ENCODE measurements around the gene GTF2IRD1. TPM values are rescaled to one million over a fixed set of nuclear protein-coding genes. Genes with fewer than 3 reads are reported as not detected.

GTF2IRD1 gene, protein sequence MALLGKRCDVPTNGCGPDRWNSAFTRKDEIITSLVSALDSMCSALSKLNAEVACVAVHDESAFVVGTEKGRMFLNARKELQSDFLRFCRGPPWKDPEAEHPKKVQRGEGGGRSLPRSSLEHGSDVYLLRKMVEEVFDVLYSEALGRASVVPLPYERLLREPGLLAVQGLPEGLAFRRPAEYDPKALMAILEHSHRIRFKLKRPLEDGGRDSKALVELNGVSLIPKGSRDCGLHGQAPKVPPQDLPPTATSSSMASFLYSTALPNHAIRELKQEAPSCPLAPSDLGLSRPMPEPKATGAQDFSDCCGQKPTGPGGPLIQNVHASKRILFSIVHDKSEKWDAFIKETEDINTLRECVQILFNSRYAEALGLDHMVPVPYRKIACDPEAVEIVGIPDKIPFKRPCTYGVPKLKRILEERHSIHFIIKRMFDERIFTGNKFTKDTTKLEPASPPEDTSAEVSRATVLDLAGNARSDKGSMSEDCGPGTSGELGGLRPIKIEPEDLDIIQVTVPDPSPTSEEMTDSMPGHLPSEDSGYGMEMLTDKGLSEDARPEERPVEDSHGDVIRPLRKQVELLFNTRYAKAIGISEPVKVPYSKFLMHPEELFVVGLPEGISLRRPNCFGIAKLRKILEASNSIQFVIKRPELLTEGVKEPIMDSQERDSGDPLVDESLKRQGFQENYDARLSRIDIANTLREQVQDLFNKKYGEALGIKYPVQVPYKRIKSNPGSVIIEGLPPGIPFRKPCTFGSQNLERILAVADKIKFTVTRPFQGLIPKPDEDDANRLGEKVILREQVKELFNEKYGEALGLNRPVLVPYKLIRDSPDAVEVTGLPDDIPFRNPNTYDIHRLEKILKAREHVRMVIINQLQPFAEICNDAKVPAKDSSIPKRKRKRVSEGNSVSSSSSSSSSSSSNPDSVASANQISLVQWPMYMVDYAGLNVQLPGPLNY
- total RNA-seq, result 16.6 and 19.0 TPM in 2 replicates

DNA sequence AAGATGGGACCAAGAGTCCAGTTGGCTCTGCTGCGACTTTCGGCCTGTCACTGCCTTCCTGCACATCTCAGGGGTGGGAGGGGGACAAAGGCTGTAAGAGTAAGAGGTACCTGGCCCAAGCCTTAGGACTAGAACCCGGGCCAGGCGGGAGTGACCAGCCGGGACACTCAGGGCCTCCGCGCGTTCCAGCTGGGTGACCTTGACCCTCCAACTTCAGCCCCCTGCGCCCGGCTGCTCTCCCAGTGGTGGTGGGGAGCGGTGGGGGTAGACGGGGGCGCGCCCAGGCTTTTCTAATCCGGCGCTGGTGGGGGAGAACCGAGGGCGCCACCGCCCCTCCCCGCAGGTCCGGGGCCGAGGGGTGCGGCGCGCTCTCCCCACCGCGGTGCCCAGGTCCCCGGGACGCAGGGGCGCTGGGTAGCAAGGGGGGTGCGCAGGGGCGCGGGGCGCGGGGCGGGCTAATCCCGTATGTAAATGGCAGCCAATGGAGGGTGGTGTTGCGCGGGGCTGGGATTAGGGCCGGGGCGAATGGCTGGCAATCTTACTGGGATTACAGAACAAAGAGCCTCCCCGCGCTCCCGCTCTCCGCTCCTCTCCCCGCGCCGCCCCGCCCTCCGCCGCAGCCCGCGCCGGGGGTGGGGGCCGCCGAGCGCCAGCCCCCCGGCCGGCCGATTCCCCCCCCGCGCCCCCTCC is at the start of gene GTF2IRD1:
Gene GTF2IRD1 (plus strand): TSS at position 585 of the 690 bp plus-strand sequence. CDS start 54,175 bp downstream, outside the sequence.

Other genes starting within 250 kb of the GTF2IRD1 start
- gene LAT2, start 243.9 kb upstream of the GTF2IRD1 start, total RNA-seq, result 0.15 and 0.17 TPM in 2 replicates
- 41.7 and 45.6 TPM in 2 replicates for gene RFC2, start 199.5 kb upstream of the GTF2IRD1 start, total RNA-seq
- gene CLIP2, start 164.5 kb upstream of the GTF2IRD1 start, total RNA-seq, result 27.6 and 28.4 TPM in 2 replicates
- 65.1 and 72.6 TPM in 2 replicates for gene GTF2I, start 203.8 kb downstream of the GTF2IRD1 start, total RNA-seq